Adrenal gland (tissue), 5 donors: ENCODE results near the gene CDK14.

Source experiments
- CTCF ChIP-seq, 6 experiments: fragments of 450-650 bp in 4 of 6; fragments of 200-600 bp in 2 of 6; sonication (generic) in 1 of 6; IDR thresholded peaks; 1 replicate in 5 of 6; 2 replicates in 1 of 6; pipeline versions ENCODE4 v1.5.1 to v1.8.0; 2016 to 2021; ENCODE audit warnings: antibody characterized with exemption in 6 of 6, mild to moderate bottlenecking in 2 of 6, moderate library complexity in 1 of 6
- POLR2A ChIP-seq, 2 donors: fragments of 450-650 bp; IDR thresholded peaks; one replicate each; pipeline ENCODE4 v1.6.1; 2017; ENCODE audit warnings: antibody characterized with exemption in 2 of 2, mild to moderate bottlenecking in 2 of 2, moderate library complexity in 1 of 2
- donor health status: DM: no; HTN: no; CAD: no.

GRCh38 chr7:90944021-90944420 lies 347.9 kb downstream of the CDK14 start:
- TF ChIP-seq CTCF (IDR thresholded peaks at IDR 0.05) (no peak), POLR2A (IDR thresholded peaks at IDR 0.05) (no peak)
